Bronchial epithelial cell (primary cell): ENCODE data around the gene PLPP4. TPM values are rescaled to one million over a fixed set of nuclear protein-coding genes. Genes with fewer than 3 reads are reported as not detected.

Source experiments
- DNase-seq: peaks from one replicate; pipeline ENCODE4 v3.0.0-alpha.2; 2010; ENCODE audit warnings: low read depth
- FAIRE-seq: peaks from 2 replicates; lab custom pipeline; 2011; peaks lifted over from hg19 to GRCh38; lab: Jason Lieb, UNC
- H3K27me3 ChIP-seq: 2 replicates; pipeline ENCODE4 v1.5.1; 2011; ENCODE audit warnings: low read length; ENCODE audit not compliant: control insufficient read depth, insufficient read depth
- H3K36me3 ChIP-seq: 2 replicates; pipeline ENCODE4 v1.5.1; 2011; ENCODE audit warnings: low read length; ENCODE audit not compliant: control insufficient read depth, insufficient read depth
- H3K4me3 ChIP-seq: 2 replicates; pipeline ENCODE4 v1.5.1; 2011; ENCODE audit warnings: mild to moderate bottlenecking, low read depth, low read length, control low read depth
- CTCF ChIP-seq: IDR thresholded peaks from 2 replicates; pipeline ENCODE4 v1.5.1; 2011; ENCODE audit warnings: mild to moderate bottlenecking, moderate library complexity, low read length, control low read depth, inconsistent platforms; ENCODE audit not compliant: insufficient read depth, severe bottlenecking
- total RNA-seq: library from RNA; depleted of rRNA; stranded (reverse); fragments of >200 nt; gene quantifications from 2 replicates; pipeline ENCODE4 v1.2.1, GENCODE V29; 2014

The PLPP4 gene
- total RNA-seq, 1 donor from 2014 or later: 0.26 TPM

GRCh38 chr10:120451968-120452367, 5.1 kb upstream of the PLPP4 start:
- H3K36me3 ChIP-seq: no peaks in the 10 kb centered on the region
- FAIRE-seq (no peak), DNase-seq (no peak)
- no peak overlapping the region for H3K4me3 ChIP-seq
- no peak for TF ChIP-seq CTCF
- H3K27me3 ChIP-seq: peaks cover 13% of the 10 kb centered on the region

- Histone ChIP-seq H3K36me3 (no peaks in the 10 kb centered on the region), H3K27me3 (peaks cover 23% of the 10 kb centered on the region), H3K4me3 (no peak overlapping the region)
- TF ChIP-seq CTCF: no peak
- DNase-seq: no peak
- FAIRE-seq: no peak
Observed at GRCh38 chr10:120453319-120453718, 3.7 kb upstream of the PLPP4 start.

GRCh38 chr10:120453886-120454285, 3.1 kb upstream of the PLPP4 start:
- Histone ChIP-seq H3K4me3 (no peak overlapping the region), H3K27me3 (peaks cover 26% of the 10 kb centered on the region), H3K36me3 (no peaks in the 10 kb centered on the region)
- DNase-seq (no peak), FAIRE-seq (no peak)
- TF ChIP-seq CTCF: no peak

- FAIRE-seq (no peak), DNase-seq (no peak)
- TF ChIP-seq CTCF: no peak
- no peaks in the 10 kb centered on the region for H3K36me3 ChIP-seq
- H3K4me3 ChIP-seq: no peak overlapping the region
- H3K27me3 ChIP-seq: peaks cover 26% of the 10 kb centered on the region
Observed at GRCh38 chr10:120455004-120455403, 2.0 kb upstream of the PLPP4 start.

- Histone ChIP-seq H3K4me3 (no peak overlapping the region), H3K36me3 (no peaks in the 10 kb centered on the region), H3K27me3 (peaks cover 26% of the 10 kb centered on the region)
- TF ChIP-seq CTCF: no peak
- FAIRE-seq: no peak
- no peak for DNase-seq
Observed at GRCh38 chr10:120455606-120456005, 1.4 kb upstream of the PLPP4 start.

- no peaks in the 10 kb centered on the region for H3K36me3 ChIP-seq
- FAIRE-seq (no peak), DNase-seq (no peak)
- no peak overlapping the region for H3K4me3 ChIP-seq
- H3K27me3 ChIP-seq: peaks cover 26% of the 10 kb centered on the region
- TF ChIP-seq CTCF: no peak
Observed at GRCh38 chr10:120456143-120456625, 843 bp upstream of the PLPP4 start.
